GM21390 (cell line): ENCODE results near the gene SARS2.
A peak's percentile ranks its signal among the peaks of the same experiment; 100 is the strongest.

Experiments
- ATAC-seq: cut with Tn5 transposase; IDR thresholded peaks from one replicate; pipeline ENCODE4 v1.9.1; 2021; ENCODE audit not compliant: unreplicated experiment

SARS2 gene

DNA sequence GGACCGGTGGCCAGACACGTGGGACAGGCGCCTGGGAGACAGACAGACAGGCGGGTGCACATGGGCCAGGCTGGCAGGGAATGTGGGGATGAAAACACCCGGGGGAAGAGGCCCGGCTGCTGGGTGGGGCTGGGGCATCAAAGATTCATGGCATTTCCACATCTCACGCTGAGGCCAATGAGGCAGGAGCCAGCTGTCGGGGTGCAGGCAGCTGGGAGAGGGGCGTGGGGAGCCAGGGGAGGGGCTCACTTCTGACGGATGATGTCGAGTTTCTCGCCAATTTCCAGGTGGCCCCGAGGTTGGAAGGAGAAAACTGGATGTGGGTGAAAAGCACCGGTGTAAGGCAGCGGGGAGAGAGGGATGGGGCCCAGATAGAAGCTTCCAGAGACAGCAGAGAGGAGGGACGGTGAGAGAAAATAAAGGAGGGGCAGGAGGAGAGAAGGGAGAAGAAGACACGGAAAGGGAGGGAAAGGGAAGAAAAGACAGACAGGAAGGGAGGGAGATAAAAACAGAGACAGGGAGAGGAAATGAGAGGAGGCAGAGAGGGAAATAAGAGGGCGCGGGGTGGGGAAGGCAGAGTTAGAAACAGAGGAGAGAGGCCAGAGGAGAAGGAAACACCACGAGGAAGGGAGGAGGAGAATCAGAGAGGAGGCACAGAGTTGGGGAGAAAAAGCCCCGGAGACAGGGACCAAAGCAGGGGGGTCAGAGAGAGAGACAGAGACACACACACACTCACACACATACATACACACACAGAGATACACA, 10.5 kb downstream of the SARS2 start:
- no peak for ATAC-seq

DNA sequence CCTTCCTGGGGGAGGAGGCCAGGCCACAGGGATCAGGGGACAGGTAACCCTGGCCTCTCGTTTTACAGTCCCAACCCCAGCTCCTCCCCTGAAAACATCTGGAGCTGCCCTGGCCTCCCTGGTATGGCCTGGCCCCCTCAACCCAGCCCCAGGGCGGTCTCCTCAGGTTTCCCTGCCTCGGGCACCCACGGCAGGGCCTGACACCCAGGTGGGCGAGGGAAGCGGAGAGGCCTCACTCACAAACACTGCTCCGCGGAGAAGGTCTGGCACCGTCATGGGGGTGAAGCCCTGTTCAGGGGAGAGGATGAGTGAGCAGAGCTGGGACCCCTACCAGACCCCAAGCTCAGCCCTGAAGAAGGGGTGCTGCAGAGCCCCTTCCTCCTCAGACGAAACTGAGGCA, 12.0 kb downstream of the SARS2 start:
- ATAC-seq: no peak

- no peak for ATAC-seq
Observed at GRCh38 chr19:38917921-38918491, 12.6 kb downstream of the SARS2 start.

DNA sequence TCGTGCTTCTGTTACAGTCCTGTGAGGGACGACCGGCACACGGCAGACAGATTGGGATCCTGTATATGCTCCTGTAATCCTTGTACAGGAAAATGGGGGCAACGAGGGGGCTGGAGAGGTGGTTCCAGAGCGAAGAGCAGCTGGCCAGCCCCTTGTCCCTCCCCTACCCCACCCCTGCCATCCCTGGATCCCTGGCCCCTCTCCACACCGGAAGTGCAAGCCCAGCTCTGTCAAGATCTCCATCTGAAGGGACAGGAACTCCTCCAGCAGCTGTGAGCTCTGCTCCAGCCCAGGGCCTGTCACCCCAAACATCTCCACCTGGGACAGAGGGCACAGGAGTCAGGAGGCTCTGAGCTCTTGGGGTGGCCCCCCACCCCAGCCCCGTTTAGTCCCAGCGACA, 13.0 kb downstream of the SARS2 start:
- ATAC-seq: no peak

- no peak for ATAC-seq
Observed at GRCh38 chr19:38915329-38916321, 14.9 kb downstream of the SARS2 start.

DNA sequence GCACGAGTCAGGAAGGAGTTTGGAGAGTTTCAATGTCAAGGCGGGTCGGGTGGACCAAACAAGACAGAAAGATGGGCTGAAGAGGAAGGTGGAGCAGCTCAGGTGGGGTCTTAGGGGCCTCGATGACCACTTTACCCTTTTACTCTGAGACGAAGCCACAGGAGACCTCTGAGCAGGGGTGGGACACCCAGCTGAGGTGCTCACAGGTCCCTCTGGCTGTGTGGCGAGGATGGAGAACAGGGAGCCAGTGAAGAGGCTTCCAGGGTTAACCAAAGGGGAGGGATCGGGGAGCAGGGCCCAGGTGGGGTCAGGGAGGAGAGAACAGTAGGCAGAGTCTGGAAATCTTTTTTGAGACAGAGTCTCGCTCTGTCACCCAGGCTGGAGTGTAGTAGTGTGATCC, 16.6 kb downstream of the SARS2 start:
- no peak for ATAC-seq

DNA sequence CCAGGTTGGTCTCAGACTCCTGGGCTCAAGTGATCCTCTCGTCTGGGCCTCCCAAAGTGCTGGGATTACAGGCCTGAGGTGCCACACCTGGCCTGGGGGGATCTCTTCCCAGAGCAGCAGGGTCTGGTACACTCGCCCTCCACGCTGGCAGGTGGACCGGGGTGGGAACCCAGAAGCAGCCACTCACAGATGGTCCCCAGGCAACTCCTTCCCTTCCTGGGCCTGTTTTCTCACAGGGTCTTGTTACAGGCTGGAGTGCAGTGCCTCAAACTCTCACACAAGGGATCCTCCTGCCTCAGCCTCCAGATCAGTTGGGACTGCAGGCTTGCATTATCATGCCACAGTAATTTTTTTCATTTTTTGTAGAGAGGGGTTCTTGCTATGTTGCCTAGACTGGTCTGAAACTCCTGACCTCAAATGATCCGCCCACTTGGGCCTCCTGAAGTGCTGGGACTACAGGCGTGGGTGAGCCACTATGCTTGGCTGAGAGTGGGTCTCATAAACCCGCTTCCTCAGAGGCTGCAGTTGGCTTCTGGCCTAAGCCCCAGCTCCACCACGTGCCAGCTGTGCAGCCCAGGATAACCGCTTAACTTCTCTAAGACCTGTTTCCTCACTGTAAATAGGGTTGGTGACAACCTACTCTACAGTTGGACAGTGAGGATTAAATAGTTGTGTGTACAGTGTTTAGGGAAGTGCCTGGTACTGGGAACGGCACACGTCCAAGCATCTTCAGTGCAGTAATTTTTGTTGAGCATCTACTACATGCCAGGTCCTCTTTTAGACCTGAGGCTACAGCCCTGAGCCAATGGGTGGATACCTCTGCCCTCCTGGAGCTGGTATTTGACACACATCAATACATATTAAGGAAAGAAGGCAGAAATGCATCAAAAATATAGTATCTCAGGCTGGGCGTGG, 17.7 kb downstream of the SARS2 start:
- no peak for ATAC-seq

GRCh38 chr19:38911388-38912001, 19.1 kb downstream of the SARS2 start:
- no peak for ATAC-seq

- ATAC-seq: no peak
Observed at GRCh38 chr19:38910488-38910887, 20.1 kb downstream of the SARS2 start.

- ATAC-seq: no peak
Observed at GRCh38 chr19:38908911-38909310, 21.7 kb downstream of the SARS2 start.

DNA sequence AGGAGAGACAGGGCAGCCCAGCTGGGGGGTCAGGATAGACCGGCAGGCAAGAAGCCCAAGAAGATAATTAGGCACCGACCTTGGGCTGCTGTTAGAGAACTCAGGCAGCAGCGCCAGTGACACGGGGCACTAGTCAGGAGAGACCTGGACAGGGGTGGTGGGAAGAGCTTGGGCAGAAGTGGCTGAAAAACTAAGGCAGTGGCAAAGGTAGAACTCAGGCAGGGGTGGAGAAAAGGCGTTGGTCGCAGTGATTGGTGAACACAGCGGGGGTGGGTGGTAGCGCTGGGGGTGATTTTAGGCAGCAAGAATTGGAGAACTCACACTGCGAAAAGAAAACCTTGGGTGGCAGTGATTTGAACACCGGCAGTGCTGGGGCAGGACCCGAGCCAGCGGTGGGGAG, 22.9 kb downstream of the SARS2 start:
- no peak for ATAC-seq

GRCh38 chr19:38907227-38907626, 23.3 kb downstream of the SARS2 start:
- ATAC-seq: no peak

DNA sequence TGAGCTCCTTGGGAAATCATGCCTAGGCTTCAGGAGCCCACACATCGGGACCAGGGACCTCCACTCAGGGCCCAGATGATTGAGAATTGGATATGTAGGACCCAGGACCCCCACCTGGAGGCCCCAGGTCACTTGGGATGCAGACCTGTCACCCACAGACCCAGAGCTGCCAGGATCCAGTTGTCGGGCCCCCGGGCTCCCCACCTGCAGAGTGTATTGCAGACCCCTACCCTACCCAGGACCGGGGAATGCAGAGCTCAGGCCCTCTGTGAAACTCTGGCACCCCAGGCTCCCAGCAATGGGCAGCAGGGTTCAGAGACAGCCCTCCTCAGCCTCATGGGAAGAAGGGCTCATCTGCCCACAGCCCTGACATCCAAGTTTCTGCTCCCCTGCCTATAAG, 24.9 kb downstream of the SARS2 start:
- no peak for ATAC-seq

GRCh38 chr19:38904581-38905539, 25.7 kb downstream of the SARS2 start:
- no peak for ATAC-seq

DNA sequence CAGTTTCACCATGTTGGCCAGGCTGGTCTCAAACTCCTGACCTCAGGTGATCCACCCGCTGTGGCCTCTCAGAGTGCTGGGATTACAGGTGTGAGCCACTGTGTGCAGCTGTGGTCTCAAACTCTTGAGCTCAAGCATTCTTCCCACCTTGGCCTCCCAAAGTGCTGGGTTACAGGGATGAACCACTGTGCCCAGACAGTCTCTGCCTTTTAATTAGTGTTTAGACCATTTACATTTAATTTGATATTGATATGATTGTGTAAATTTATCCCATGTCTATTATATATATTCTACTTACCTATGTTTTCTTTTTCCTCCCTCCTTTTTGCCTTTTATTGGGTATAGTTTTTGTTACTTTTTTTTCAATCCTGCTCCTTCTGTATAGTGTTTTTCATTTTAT, 28.9 kb downstream of the SARS2 start:
- ATAC-seq: no peak

DNA sequence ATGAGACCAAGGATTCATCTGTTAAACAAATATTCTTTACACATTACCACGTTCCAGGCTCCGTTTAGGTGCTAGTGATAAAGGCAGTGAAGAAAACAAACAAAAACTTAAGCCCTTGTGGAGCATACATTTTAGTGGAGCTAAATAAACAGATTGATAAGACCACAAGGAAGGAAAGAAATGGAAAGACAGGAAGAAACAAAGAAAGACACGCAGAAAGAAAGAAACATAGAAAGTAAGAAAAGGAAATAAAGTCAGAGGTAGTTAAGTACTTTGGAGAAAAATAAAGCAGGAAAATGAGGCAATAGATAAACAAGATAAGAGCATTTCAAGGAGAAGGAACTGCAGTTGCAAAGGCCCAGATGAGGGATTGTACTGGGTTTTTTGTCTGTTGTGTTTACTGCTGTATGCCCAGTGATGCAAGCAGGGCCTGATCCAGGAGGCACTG, 29.8 kb downstream of the SARS2 start:
- no peak for ATAC-seq

- no peak for ATAC-seq
Observed at GRCh38 chr19:38900202-38900629, 30.3 kb downstream of the SARS2 start.

- peak; percentile 89 for ATAC-seq
Observed at GRCh38 chr19:38899447-38900201, 30.9 kb downstream of the SARS2 start, which contains the start of the genes NFKBIB and SIRT2. NFKBIB (plus strand) TSS chr19:38899969; CDS start chr19:38900033, 64 bp downstream. SIRT2 (minus strand) TSS chr19:38899618; CDS start chr19:38899521, 97 bp downstream.
